HL-60 (cell line): Measurements from ENCODE around the gene AK1.

Source experiments
- DNase-seq, 2 experiments: peaks; one replicate each; pipeline ENCODE4 v3.0.0-alpha.2; 2010 to 2020; ENCODE audit warnings: low read depth in 1 of 2, low spot score in 1 of 2
- H3K27ac ChIP-seq: fragments of 250-450 bp; sonication (Bioruptor Pico); replicated peaks from 2 replicates; pipeline ENCODE4 v1.5.1; 2020; ENCODE audit warnings: mild to moderate bottlenecking, moderate library complexity
- H3K27me3 ChIP-seq: fragments of 250-450 bp; sonication (Bioruptor Pico); 2 replicates; pipeline ENCODE4 v1.5.1; 2021; ENCODE audit warnings: mild to moderate bottlenecking, moderate library complexity; ENCODE audit not compliant: insufficient read depth, poor library complexity, severe bottlenecking
- H3K4me3 ChIP-seq: replicated peaks from 2 replicates; pipeline ENCODE4 v1.5.1; 2011; ENCODE audit warnings: mild to moderate bottlenecking, control low read depth, low read length; ENCODE audit not compliant: insufficient read depth
- GABPA ChIP-seq: IDR thresholded peaks from 2 replicates; pipeline ENCODE4 v1.6.1; 2012; ENCODE audit warnings: low read depth
- POLR2AphosphoS5 ChIP-seq: IDR thresholded peaks from 2 replicates; pipeline ENCODE4 v1.6.1; 2012; ENCODE audit warnings: low read depth
- SPI1 ChIP-seq: IDR thresholded peaks from 2 replicates; pipeline ENCODE4 v1.6.1; 2012; ENCODE audit warnings: low read depth, mild to moderate bottlenecking, borderline replicate concordance
- TF ChIP-seq, protein P1 (sequence below): IDR thresholded peaks from one replicate; pipeline ENCODE4 v1.5.1; 2011; ENCODE audit warnings: low read length, control low read depth, inconsistent platforms; ENCODE audit not compliant: insufficient read depth
- TF ChIP-seq, protein P2 (sequence below): IDR thresholded peaks from 2 replicates; pipeline ENCODE4 v1.6.1; 2012; ENCODE audit warnings: low read depth; ENCODE audit not compliant: insufficient replicate concordance

The AK1 gene

DNA sequence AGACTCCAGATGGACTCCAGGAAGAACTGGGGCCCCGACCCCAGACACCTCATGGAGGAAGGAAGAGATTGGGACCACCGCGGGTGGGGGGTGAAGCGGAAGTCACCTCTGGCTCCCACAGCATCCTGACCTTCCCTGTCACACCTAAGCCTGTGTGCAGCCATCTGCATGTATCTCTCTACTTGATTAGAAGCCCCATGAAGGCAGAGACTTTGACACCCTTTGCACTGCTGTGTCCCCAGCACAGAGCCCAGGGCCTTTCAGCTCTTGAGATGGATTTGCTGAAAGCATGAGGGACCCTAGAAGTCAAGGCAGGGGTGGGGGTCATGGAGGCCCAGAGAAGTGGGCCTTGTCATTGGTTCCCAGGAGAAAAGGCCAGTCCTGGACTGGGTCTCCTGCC, 20.2 kb downstream of the AK1 start:
- no peaks in the 10 kb centered on the region for H3K27me3 ChIP-seq
- no peak overlapping the region for H3K27ac ChIP-seq
- TF ChIP-seq GABPA (no peak), POLR2AphosphoS5 (no peak), SPI1 (no peak)
- TF ChIP-seq, protein P1, sequence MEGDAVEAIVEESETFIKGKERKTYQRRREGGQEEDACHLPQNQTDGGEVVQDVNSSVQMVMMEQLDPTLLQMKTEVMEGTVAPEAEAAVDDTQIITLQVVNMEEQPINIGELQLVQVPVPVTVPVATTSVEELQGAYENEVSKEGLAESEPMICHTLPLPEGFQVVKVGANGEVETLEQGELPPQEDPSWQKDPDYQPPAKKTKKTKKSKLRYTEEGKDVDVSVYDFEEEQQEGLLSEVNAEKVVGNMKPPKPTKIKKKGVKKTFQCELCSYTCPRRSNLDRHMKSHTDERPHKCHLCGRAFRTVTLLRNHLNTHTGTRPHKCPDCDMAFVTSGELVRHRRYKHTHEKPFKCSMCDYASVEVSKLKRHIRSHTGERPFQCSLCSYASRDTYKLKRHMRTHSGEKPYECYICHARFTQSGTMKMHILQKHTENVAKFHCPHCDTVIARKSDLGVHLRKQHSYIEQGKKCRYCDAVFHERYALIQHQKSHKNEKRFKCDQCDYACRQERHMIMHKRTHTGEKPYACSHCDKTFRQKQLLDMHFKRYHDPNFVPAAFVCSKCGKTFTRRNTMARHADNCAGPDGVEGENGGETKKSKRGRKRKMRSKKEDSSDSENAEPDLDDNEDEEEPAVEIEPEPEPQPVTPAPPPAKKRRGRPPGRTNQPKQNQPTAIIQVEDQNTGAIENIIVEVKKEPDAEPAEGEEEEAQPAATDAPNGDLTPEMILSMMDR: no peak
- TF ChIP-seq, protein P2, sequence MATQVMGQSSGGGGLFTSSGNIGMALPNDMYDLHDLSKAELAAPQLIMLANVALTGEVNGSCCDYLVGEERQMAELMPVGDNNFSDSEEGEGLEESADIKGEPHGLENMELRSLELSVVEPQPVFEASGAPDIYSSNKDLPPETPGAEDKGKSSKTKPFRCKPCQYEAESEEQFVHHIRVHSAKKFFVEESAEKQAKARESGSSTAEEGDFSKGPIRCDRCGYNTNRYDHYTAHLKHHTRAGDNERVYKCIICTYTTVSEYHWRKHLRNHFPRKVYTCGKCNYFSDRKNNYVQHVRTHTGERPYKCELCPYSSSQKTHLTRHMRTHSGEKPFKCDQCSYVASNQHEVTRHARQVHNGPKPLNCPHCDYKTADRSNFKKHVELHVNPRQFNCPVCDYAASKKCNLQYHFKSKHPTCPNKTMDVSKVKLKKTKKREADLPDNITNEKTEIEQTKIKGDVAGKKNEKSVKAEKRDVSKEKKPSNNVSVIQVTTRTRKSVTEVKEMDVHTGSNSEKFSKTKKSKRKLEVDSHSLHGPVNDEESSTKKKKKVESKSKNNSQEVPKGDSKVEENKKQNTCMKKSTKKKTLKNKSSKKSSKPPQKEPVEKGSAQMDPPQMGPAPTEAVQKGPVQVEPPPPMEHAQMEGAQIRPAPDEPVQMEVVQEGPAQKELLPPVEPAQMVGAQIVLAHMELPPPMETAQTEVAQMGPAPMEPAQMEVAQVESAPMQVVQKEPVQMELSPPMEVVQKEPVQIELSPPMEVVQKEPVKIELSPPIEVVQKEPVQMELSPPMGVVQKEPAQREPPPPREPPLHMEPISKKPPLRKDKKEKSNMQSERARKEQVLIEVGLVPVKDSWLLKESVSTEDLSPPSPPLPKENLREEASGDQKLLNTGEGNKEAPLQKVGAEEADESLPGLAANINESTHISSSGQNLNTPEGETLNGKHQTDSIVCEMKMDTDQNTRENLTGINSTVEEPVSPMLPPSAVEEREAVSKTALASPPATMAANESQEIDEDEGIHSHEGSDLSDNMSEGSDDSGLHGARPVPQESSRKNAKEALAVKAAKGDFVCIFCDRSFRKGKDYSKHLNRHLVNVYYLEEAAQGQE: no peak
- no peak for DNase-seq
- no peak overlapping the region for H3K4me3 ChIP-seq

DNA sequence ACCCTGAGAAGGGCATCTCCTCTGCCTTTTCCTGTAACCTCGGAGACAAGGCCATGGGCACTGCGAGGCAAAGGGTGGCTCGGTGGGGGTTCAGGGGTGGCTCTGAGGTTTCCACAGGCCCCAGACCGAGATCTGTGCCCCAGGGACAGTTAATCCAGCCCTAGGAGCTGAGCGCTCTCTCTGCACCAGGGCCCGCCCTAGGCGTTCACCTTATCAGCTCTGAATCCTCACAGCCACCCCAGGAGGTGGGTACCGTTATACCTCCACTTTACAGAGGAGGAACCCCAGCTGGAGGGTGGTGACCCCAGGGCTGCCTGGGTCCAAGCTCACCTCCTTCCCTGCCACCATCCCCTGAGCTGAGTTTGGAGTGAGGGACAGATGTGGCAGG, 20.8 kb downstream of the AK1 start:
- no peaks in the 10 kb centered on the region for H3K27me3 ChIP-seq
- H3K4me3 ChIP-seq: no peak overlapping the region

DNA sequence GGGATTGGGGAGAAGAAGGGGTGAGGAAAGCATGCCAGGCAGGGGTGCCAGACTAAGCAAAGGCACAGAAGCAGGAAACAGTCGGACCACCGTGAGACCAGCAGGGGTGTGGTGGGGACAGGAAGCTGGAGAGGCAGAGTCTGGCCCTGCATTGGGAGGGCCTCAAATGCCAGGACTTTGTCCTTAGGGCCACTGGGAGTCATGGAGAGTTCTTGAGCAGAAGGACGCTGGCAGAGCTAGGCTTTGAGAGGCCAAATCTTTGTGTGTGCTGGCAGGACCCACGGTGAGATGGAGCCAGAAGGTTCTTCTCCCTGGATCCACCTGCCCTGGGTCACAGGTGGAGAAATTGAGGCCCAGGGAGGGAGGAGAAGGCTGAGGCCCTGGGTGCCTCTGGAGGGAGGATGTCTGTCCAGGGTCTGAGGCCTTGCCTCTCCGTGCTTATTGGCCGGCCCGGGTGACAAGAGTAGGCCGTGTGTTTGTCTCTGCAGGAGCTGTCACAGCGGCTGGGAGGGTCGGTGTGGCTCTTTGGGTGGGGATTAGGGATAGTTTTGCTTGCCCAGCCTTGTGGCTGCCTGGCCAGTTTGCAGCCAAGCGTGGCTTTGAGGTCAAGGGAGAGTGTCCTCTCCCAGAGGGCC, 21.3 kb downstream of the AK1 start:
- Histone ChIP-seq H3K27me3 (no peaks in the 10 kb centered on the region), H3K27ac (no peak overlapping the region), H3K4me3 (no peak overlapping the region)
- TF ChIP-seq, protein P2: no peak
- TF ChIP-seq SPI1 (no peak), GABPA (no peak), POLR2AphosphoS5 (no peak)
- TF ChIP-seq, protein P1: no peak
- DNase-seq: no peak

More for the DNA sequence above, 20.8 kb downstream of the AK1 start:
- no peak overlapping the region for H3K27ac ChIP-seq
- TF ChIP-seq, protein P2: no peak
- TF ChIP-seq SPI1: no peak
- no peak for TF ChIP-seq POLR2AphosphoS5
- TF ChIP-seq GABPA: no peak
- TF ChIP-seq, protein P1: no peak
- DNase-seq: no peak
